CD14-positive monocyte (primary cell): ENCODE data around the gene PDE11A. TPM values are rescaled to one million over a fixed set of nuclear protein-coding genes. Genes with fewer than 3 reads are reported as not detected.

ENCODE experiments used
- DNase-seq, 3 donors: peaks; one replicate each; pipeline ENCODE4 v3.0.0-alpha.2; 2011 to 2022
- H2AFZ ChIP-seq: 2 replicates; pipeline ENCODE4 v1.6.0; 2012; ENCODE audit warnings: mild to moderate bottlenecking, low read depth, low read length, inconsistent platforms; ENCODE audit not compliant: insufficient read depth, poor library complexity, severe bottlenecking
- H3K27ac ChIP-seq, 2 donors: 1 replicate in 1 of 2; 2 replicates in 1 of 2; pipeline ENCODE4 v1.5.1; 2012 to 2013; ENCODE audit warnings: low read length in 2 of 2, control low read depth in 1 of 2, inconsistent platforms in 1 of 2, low read depth in 1 of 2, mild to moderate bottlenecking in 1 of 2
- H3K27me3 ChIP-seq, 2 donors: one replicate each; pipeline versions ENCODE4 v1.6.0 to v1.6.1; 2011 to 2013; ENCODE audit warnings: low read length in 2 of 2; ENCODE audit not compliant: control insufficient read depth in 2 of 2, insufficient read depth in 2 of 2
- H3K36me3 ChIP-seq, 2 donors: replicated peaks in 1 of 2; 1 replicate in 1 of 2; 2 replicates in 1 of 2; pipeline versions ENCODE4 v1.5.1 to v1.6.1; 2012 to 2013; ENCODE audit warnings: low read length in 2 of 2, control low read depth in 1 of 2, inconsistent platforms in 1 of 2, mild to moderate bottlenecking in 1 of 2; ENCODE audit not compliant: insufficient read depth in 2 of 2, control insufficient read depth in 1 of 2
- H3K4me1 ChIP-seq, 2 donors: 1 replicate in 1 of 2; 2 replicates in 1 of 2; pipeline versions ENCODE4 v1.5.1 to v1.6.1; 2012 to 2013; ENCODE audit warnings: low read length in 2 of 2, control low read depth in 1 of 2, inconsistent platforms in 1 of 2, mild to moderate bottlenecking in 1 of 2, moderate library complexity in 1 of 2; ENCODE audit not compliant: insufficient read depth in 2 of 2, control insufficient read depth in 1 of 2
- H3K4me2 ChIP-seq: replicated peaks from 2 replicates; pipeline ENCODE3; 2012; ENCODE audit warnings: low read length, moderate library complexity, mild to moderate bottlenecking; ENCODE audit not compliant: poor library complexity, severe bottlenecking; ENCODE audit errors: extremely low read depth
- H3K4me3 ChIP-seq, 3 experiments: fragments of 200-600 bp in 1 of 3; sonication (generic) in 1 of 3; replicated peaks in 1 of 3; 1 replicate in 2 of 3; 2 replicates in 1 of 3; pipeline ENCODE4 v1.5.1; 2011 to 2013; ENCODE audit warnings: low read length in 3 of 3, mild to moderate bottlenecking in 3 of 3, control low read depth in 2 of 3, low read depth in 2 of 3, inconsistent platforms in 1 of 3, moderate library complexity in 1 of 3
- H3K79me2 ChIP-seq: 2 replicates; pipeline ENCODE4 v1.6.0; 2012; ENCODE audit warnings: mild to moderate bottlenecking, control low read depth, inconsistent platforms, low read length, moderate library complexity; ENCODE audit not compliant: insufficient read depth
- H3K9ac ChIP-seq: 2 replicates; pipeline ENCODE4 v1.6.0; 2017; ENCODE audit warnings: low read length, mild to moderate bottlenecking; ENCODE audit not compliant: insufficient read depth, poor library complexity, severe bottlenecking
- H3K9me3 ChIP-seq, 2 donors: replicated peaks in 1 of 2; 1 replicate in 1 of 2; 2 replicates in 1 of 2; pipeline versions ENCODE4 v1.5.1 to v1.6.1; 2012 to 2013; ENCODE audit warnings: low read length in 2 of 2, control low read depth in 1 of 2; ENCODE audit not compliant: control insufficient read depth in 1 of 2, insufficient read depth in 1 of 2
- H4K20me1 ChIP-seq: 2 replicates; pipeline ENCODE4 v1.6.0; 2012; ENCODE audit warnings: mild to moderate bottlenecking, low read length, control low read depth, moderate library complexity; ENCODE audit not compliant: insufficient read depth
- H3K27ac Mint-ChIP-seq, 7 donors: one replicate each; pipeline ENCODE4 v1.8.0; 2020; ENCODE audit warnings: mild to moderate bottlenecking in 7 of 7, mixed read lengths in 7 of 7, moderate library complexity in 6 of 7, inconsistent platforms in 2 of 7
- H3K27me3 Mint-ChIP-seq, 3 donors: one replicate each; pipeline ENCODE4 v1.8.0; 2021 to 2022; ENCODE audit warnings: low read depth in 3 of 3, mild to moderate bottlenecking in 3 of 3, mixed read lengths in 3 of 3, moderate library complexity in 3 of 3, inconsistent platforms in 1 of 3
- H3K36me3 Mint-ChIP-seq, 2 donors: one replicate each; pipeline ENCODE4 v1.8.0; 2020; ENCODE audit warnings: mixed read lengths in 2 of 2, inconsistent platforms in 1 of 2, mild to moderate bottlenecking in 1 of 2
- H3K4me1 Mint-ChIP-seq: one replicate; pipeline ENCODE4 v1.8.0; 2020; ENCODE audit warnings: mild to moderate bottlenecking, mixed read lengths
- H3K4me3 Mint-ChIP-seq, 2 donors: one replicate each; pipeline ENCODE4 v1.8.0; 2020; ENCODE audit warnings: mild to moderate bottlenecking in 2 of 2, mixed read lengths in 2 of 2, moderate library complexity in 1 of 2
- H3K9me3 Mint-ChIP-seq, 7 donors: one replicate each; pipeline ENCODE4 v1.8.0; 2020 to 2022; ENCODE audit warnings: mixed read lengths in 7 of 7, mild to moderate bottlenecking in 6 of 7, moderate library complexity in 6 of 7, inconsistent platforms in 2 of 7
- CTCF ChIP-seq: fragments of 200-600 bp; IDR thresholded peaks from one replicate; pipeline ENCODE4 v1.8.0; 2022; ENCODE audit warnings: antibody characterized with exemption, mild to moderate bottlenecking
- whole genome bisulfite sequencing: methylation state at CpG from one replicate; pipeline ENCODE4 v1.1.5; 2013; ENCODE audit warnings: missing lambda C conversion rate; ENCODE audit not compliant: insufficient coverage; 5-methylcytosine and 5-hydroxymethylcytosine counted together
- intact Hi-C, 2 donors: fragments of 100-400 bp; cut with micrococcal nuclease; formaldehyde crosslinking; loops; one replicate each; pipeline versions ENCODE4 v1.15.0 to v1.15.1; 2023
- polyA plus RNA-seq, 3 donors: library from polyadenylated mRNA; depleted of rRNA in 1 of 3; unstranded in 2 of 3; stranded (reverse) in 1 of 3; fragments of 300-500 nt in 2 of 3; fragments of >200 nt in 1 of 3; fragmentation: Illumina TruSeq in 2 of 3; gene quantifications; 1 replicate in 2 of 3; 2 replicates in 1 of 3; pipeline ENCODE4 v1.2.3, GENCODE V29; 2012 to 2021

The PDE11A gene
- polyA plus RNA-seq, 3 donors, result not detected

- H4K20me1 ChIP-seq, result no peaks in the 10 kb centered on the region
- no peak overlapping the region for H3K4me3 Mint-ChIP-seq
- H3K27ac Mint-ChIP-seq, result no peak overlapping the region
- no peak overlapping the region for H2AFZ ChIP-seq
- no peaks in the 10 kb centered on the region for H3K9me3 Mint-ChIP-seq
- 100% methylated on average over 1 of the region's 2 CpGs for WGBS
- intact Hi-C loops, result no loop called here
- peaks cover 0 to 2% (median 0%) of the 10 kb centered on the region in 3 donors for H3K27me3 Mint-ChIP-seq
- no peak overlapping the region for H3K4me2 ChIP-seq
- no peaks in the 10 kb centered on the region for H3K36me3 Mint-ChIP-seq
- TF ChIP-seq CTCF, result no peak
- H3K9me3 ChIP-seq, result no peaks in the 10 kb centered on the region
- no peak for DNase-seq
- H3K27ac ChIP-seq, result no peak overlapping the region
- no peaks in the 10 kb centered on the region for H3K27me3 ChIP-seq
- H3K4me1 Mint-ChIP-seq, result no peaks in the 10 kb centered on the region
- H3K4me1 ChIP-seq, result no peaks in the 10 kb centered on the region
- no peaks in the 10 kb centered on the region for H3K79me2 ChIP-seq
- H3K36me3 ChIP-seq, result no peaks in the 10 kb centered on the region
- no peak overlapping the region for H3K4me3 ChIP-seq
- no peak overlapping the region for H3K9ac ChIP-seq
Observed at GRCh38 chr2:177692042-177692782, 380.4 kb downstream of the PDE11A start.

DNA sequence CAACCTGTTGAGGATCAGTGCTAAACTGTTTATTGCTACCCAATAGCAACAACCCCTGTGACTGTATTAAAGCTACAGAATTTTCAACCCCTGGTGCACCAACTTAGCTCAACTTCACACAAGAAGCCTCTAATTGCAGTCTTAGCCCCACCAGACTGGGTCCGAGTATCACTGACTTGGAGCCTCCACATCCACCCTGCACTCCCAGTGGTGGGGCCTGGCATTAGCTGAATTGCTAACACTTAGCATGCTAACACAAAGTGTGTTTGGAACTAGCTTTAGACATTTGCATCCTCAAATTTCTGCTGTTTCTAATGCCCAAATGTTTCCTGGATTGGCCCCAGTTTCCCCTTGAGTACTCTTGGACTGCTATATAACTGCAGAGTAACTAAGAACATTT lies 381.4 kb downstream of the PDE11A start:
- Mint-ChIP-seq H3K36me3 (no peaks in the 10 kb centered on the region), H3K27ac (no peak overlapping the region), H3K4me1 (no peaks in the 10 kb centered on the region), H3K4me3 (no peak overlapping the region), H3K27me3 (no peaks in the 10 kb centered on the region), H3K9me3 (no peaks in the 10 kb centered on the region)
- no peak overlapping the region for H3K4me3 ChIP-seq
- no peak overlapping the region for H3K4me2 ChIP-seq
- intact Hi-C loops, result no loop called here
- H3K27ac ChIP-seq, result no peak overlapping the region
- H3K27me3 ChIP-seq, result no peaks in the 10 kb centered on the region
- no peak for TF ChIP-seq CTCF
- no peaks in the 10 kb centered on the region for H3K4me1 ChIP-seq
- no peaks in the 10 kb centered on the region for H3K36me3 ChIP-seq
- no peak overlapping the region for H3K9ac ChIP-seq
- H3K9me3 ChIP-seq, result no peaks in the 10 kb centered on the region
- H4K20me1 ChIP-seq, result no peaks in the 10 kb centered on the region
- 0% methylated on average over 1 of the region's 1 CpG for WGBS
- no peak for DNase-seq
- no peak overlapping the region for H2AFZ ChIP-seq
- H3K79me2 ChIP-seq, result no peaks in the 10 kb centered on the region
